Measurements from ENCODE around the gene DAPK2. TPM values are rescaled to one million over a fixed set of nuclear protein-coding genes. Genes with fewer than 3 reads are reported as not detected.

Gene DAPK2
- total RNA-seq, 2 donors from 2014 or later = 6.1 to 10.6 TPM

- Histone ChIP-seq H3K27ac (no peak overlapping the region), H3K36me3 (no peaks in the 10 kb centered on the region), H3K27me3 (replicated peaks; ENCODE audit: insufficient read depth) (no peaks in the 10 kb centered on the region), H3K4me1 (ENCODE audit: control insufficient read depth in 1 of 2, low read depth in 2 of 2) (no peaks in the 10 kb centered on the region), H3K4me3 (no peak overlapping the region), H3K9me3 (no peaks in the 10 kb centered on the region)
- TF ChIP-seq CTCF (IDR thresholded peaks at IDR 0.05) = no peak
- ATAC-seq (ENCODE audit: insufficient number of reproducible peaks, low FRiP score, low read depth) = no peak
- DNase-seq (ENCODE audit: low spot score) = no peak
Measured at GRCh38 chr15:64038878-64039610, 7.2 kb downstream of the DAPK2 start.

DNA sequence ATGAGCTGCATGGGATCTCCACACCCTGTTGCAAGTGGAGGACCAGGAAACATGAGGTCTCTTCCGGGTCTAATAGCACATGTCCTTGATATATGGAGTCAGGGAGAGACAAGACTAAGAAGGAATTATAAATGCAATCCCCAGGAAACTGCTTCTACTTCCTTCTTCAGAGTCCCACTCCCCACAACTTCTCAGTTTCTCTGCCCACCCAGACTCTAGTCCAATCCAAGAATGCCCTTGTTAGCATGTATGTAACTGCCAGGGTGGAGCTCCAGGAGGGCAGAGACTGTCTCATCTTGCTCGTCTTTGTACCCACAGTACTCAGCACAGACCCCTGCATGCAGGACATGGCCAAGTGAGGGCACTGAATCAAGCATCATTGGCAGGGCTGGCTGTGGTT lies 8.3 kb downstream of the DAPK2 start:
- Histone ChIP-seq H3K4me3 (no peak overlapping the region), H3K27ac (no peak overlapping the region), H3K9me3 (no peaks in the 10 kb centered on the region), H3K36me3 (no peaks in the 10 kb centered on the region), H3K4me1 (ENCODE audit: control insufficient read depth in 1 of 2, low read depth in 2 of 2) (no peaks in the 10 kb centered on the region), H3K27me3 (replicated peaks; ENCODE audit: insufficient read depth) (no peaks in the 10 kb centered on the region)
- ATAC-seq (ENCODE audit: insufficient number of reproducible peaks, low FRiP score, low read depth) (no peak), DNase-seq (ENCODE audit: low spot score) (no peak)
- TF ChIP-seq CTCF (IDR thresholded peaks at IDR 0.05) = no peak

GRCh38 chr15:64037116-64037515 lies 9.2 kb downstream of the DAPK2 start:
- ATAC-seq (ENCODE audit: insufficient number of reproducible peaks, low FRiP score, low read depth) (no peak), DNase-seq (ENCODE audit: low spot score) (no peak)
- Histone ChIP-seq H3K36me3 (no peaks in the 10 kb centered on the region), H3K27me3 (replicated peaks; ENCODE audit: insufficient read depth) (no peaks in the 10 kb centered on the region), H3K27ac (no peak overlapping the region), H3K4me3 (no peak overlapping the region), H3K4me1 (ENCODE audit: control insufficient read depth in 1 of 2, low read depth in 2 of 2) (no peaks in the 10 kb centered on the region), H3K9me3 (no peaks in the 10 kb centered on the region)
- no peak for TF ChIP-seq CTCF (IDR thresholded peaks at IDR 0.05)

- no peaks in the 10 kb centered on the region for H3K36me3 ChIP-seq
- ATAC-seq (ENCODE audit: insufficient number of reproducible peaks, low FRiP score, low read depth) = no peak
Measured at GRCh38 chr15:64035525-64035924, 10.8 kb downstream of the DAPK2 start.

DNA sequence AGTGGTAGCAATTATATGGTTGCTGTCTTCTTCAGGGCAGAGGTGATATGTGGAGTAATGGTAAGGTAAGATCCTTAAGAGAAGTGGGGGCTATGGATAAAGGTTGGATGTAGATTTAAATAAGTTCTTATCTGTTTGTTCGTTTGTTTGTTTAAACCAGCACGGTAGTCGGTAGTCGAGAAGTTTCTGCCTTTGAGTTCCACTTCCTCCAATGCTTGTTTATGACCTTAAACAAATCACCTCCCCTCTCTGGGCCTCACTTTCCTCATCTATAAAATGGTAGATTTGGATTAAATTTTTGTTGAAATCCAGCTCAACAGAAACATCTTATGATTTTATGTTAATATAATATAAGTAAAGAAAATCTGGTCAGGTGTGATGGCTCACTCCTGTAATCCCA lies 11.8 kb downstream of the DAPK2 start:
- DNase-seq (ENCODE audit: low spot score) (no peak), ATAC-seq (ENCODE audit: insufficient number of reproducible peaks, low FRiP score, low read depth) (no peak)
- H3K36me3 ChIP-seq = no peaks in the 10 kb centered on the region
- H3K27ac ChIP-seq = no peak overlapping the region
- H3K27me3 ChIP-seq (replicated peaks; ENCODE audit: insufficient read depth) = no peaks in the 10 kb centered on the region
- TF ChIP-seq CTCF (IDR thresholded peaks at IDR 0.05) = no peak
- no peaks in the 10 kb centered on the region for H3K9me3 ChIP-seq
- H3K4me3 ChIP-seq = no peak overlapping the region
- H3K4me1 ChIP-seq (ENCODE audit: control insufficient read depth in 1 of 2, low read depth in 2 of 2) = no peaks in the 10 kb centered on the region

More at GRCh38 chr15:64035525-64035924, 10.8 kb downstream of the DAPK2 start:
- Histone ChIP-seq H3K4me3 (no peak overlapping the region), H3K27me3 (replicated peaks; ENCODE audit: insufficient read depth) (no peaks in the 10 kb centered on the region), H3K27ac (no peak overlapping the region), H3K9me3 (no peaks in the 10 kb centered on the region), H3K4me1 (ENCODE audit: control insufficient read depth in 1 of 2, low read depth in 2 of 2) (no peaks in the 10 kb centered on the region)
- DNase-seq (ENCODE audit: low spot score) = no peak
- no peak for TF ChIP-seq CTCF (IDR thresholded peaks at IDR 0.05)

Measured in thoracic aorta (tissue), 2 donors.